HepG2 (cell line): Measurements from ENCODE around the gene ZKSCAN3. TPM values are rescaled to one million over a fixed set of nuclear protein-coding genes. Genes with fewer than 3 reads are reported as not detected.

Source experiments
- CHCHD3 ChIP-seq: sonication (generic); formaldehyde crosslinking; IDR thresholded peaks from 2 replicates; pipeline ENCODE4 v1.8.0; 2022; ENCODE audit warnings: mild to moderate bottlenecking, missing genetic modification reagents, moderate library complexity
- EEA1 ChIP-seq: sonication (generic); formaldehyde crosslinking; IDR thresholded peaks from 2 replicates; pipeline ENCODE4 v1.5.1; 2020; ENCODE audit warnings: mild to moderate bottlenecking, missing genetic modification reagents, borderline replicate concordance
- ELF3 ChIP-seq: IDR thresholded peaks from 2 replicates; pipeline ENCODE4 v1.6.1; 2016; ENCODE audit warnings: missing genetic modification reagents, missing compliant biosample characterization
- HNF4A ChIP-seq: sonication (generic); formaldehyde crosslinking; IDR thresholded peaks from 2 replicates; pipeline ENCODE4 v1.4.0; 2020; ENCODE audit warnings: missing genetic modification reagents
- HNF4G ChIP-seq, 2 experiments: sonication (generic) in 1 of 2; formaldehyde crosslinking in 1 of 2; IDR thresholded peaks; 2 replicates each; pipeline versions ENCODE4 v1.4.0 to v1.6.1; 2011 to 2020; ENCODE audit warnings: borderline replicate concordance in 2 of 2, low read depth in 2 of 2, mild to moderate bottlenecking in 2 of 2, low read length in 1 of 2, missing genetic modification reagents in 1 of 2, moderate library complexity in 1 of 2
- HNRNPK ChIP-seq: fragments of 200-400 bp; formaldehyde crosslinking; IDR thresholded peaks from 2 replicates; pipeline ENCODE4 v1.6.1; 2018; ENCODE audit warnings: low read length, low read depth, moderate library complexity, mild to moderate bottlenecking; ENCODE audit not compliant: poor library complexity, severe bottlenecking
- IRF2 ChIP-seq: IDR thresholded peaks from 2 replicates; pipeline ENCODE4 v1.6.1; 2018; ENCODE audit warnings: missing genetic modification reagents, missing compliant biosample characterization
- KDM6A ChIP-seq: IDR thresholded peaks from 2 replicates; pipeline ENCODE4 v1.6.1; 2016; ENCODE audit warnings: low read depth
- KLF16 ChIP-seq, 2 experiments: sonication (generic) in 1 of 2; formaldehyde crosslinking in 1 of 2; IDR thresholded peaks; 2 replicates each; pipeline versions ENCODE4 v1.6.1 to v1.8.0; 2016 to 2023; ENCODE audit warnings: missing genetic modification reagents in 2 of 2, missing compliant biosample characterization in 1 of 2
- MAFK ChIP-seq, 2 experiments: IDR thresholded peaks in 1 of 2; conservative IDR thresholded peaks in 1 of 2; 2 replicates each; pipeline ENCODE4 v1.6.1; 2011; ENCODE audit warnings: improper control_type of control experiment in 2 of 2, low read length in 2 of 2
- MED13 ChIP-seq: sonication (generic); formaldehyde crosslinking; IDR thresholded peaks from 2 replicates; pipeline ENCODE4 v1.5.0; 2020; ENCODE audit warnings: missing genetic modification reagents
- PCBP1 ChIP-seq: fragments of 200-400 bp; formaldehyde crosslinking; IDR thresholded peaks from 2 replicates; pipeline ENCODE4 v1.6.1; 2017; ENCODE audit warnings: mild to moderate bottlenecking, low read depth, low read length, borderline replicate concordance
- SRF ChIP-seq: IDR thresholded peaks from 2 replicates; pipeline ENCODE4 v1.6.1; 2011; ENCODE audit warnings: mild to moderate bottlenecking, low read depth, low read length, moderate library complexity
- ZNF543 ChIP-seq: sonication (generic); formaldehyde crosslinking; IDR thresholded peaks from 2 replicates; pipeline ENCODE4 v1.4.0; 2020; ENCODE audit warnings: mild to moderate bottlenecking, missing genetic modification reagents
- ZNF709 ChIP-seq: sonication (generic); formaldehyde crosslinking; IDR thresholded peaks from 2 replicates; pipeline ENCODE4 v1.5.0; 2020; ENCODE audit warnings: mild to moderate bottlenecking, missing genetic modification reagents
- ZNF879 ChIP-seq: sonication (generic); formaldehyde crosslinking; IDR thresholded peaks from 2 replicates; pipeline ENCODE4 v1.8.1; 2023; ENCODE audit warnings: missing genetic modification reagents
- polyA plus RNA-seq, 8 experiments: library from polyadenylated mRNA; depleted of rRNA in 3 of 8; stranded (reverse) in 7 of 8; unstranded in 1 of 8; fragments of >200 nt; fragmentation: Illumina TruSeq in 4 of 8; extraction: Trizol in 4 of 8; gene quantifications; 2 replicates each; pipeline versions ENCODE4 v1.2.1 to v1.2.3, GENCODE V29; 2011 to 2016; ENCODE audit warnings: low read depth in 4 of 8, missing spikeins in 1 of 8, mixed read lengths in 1 of 8; ENCODE audit not compliant: insufficient read depth in 1 of 8
- total RNA-seq, 5 experiments: library from RNA; depleted of rRNA; stranded (reverse); fragments of >200 nt; fragmentation: Illumina TruSeq; extraction: Trizol; gene quantifications; 2 replicates each; pipeline ENCODE4 v1.2.3, GENCODE V29; 2016; ENCODE audit warnings: low read depth in 1 of 5
- TF ChIP-seq, protein P1 (sequence below): IDR thresholded peaks from 2 replicates; pipeline ENCODE4 v1.6.1; 2016; ENCODE audit warnings: missing compliant biosample characterization, missing genetic modification reagents, borderline replicate concordance
- TF ChIP-seq, protein P2 (sequence below): sonication (generic); formaldehyde crosslinking; IDR thresholded peaks from 2 replicates; pipeline ENCODE4 v1.5.1; 2020; ENCODE audit warnings: missing genetic modification reagents, mild to moderate bottlenecking, borderline replicate concordance
- TF ChIP-seq, protein P3 (sequence below): sonication (generic); formaldehyde crosslinking; IDR thresholded peaks from 2 replicates; pipeline ENCODE4 v1.4.0; 2020; ENCODE audit warnings: mild to moderate bottlenecking, missing genetic modification reagents
- TF ChIP-seq, protein P4 (sequence below): sonication (generic); formaldehyde crosslinking; IDR thresholded peaks from 2 replicates; pipeline ENCODE4 v1.4.0; 2020; ENCODE audit warnings: missing genetic modification reagents, borderline replicate concordance

ZKSCAN3 gene
- total and polyA plus RNA-seq, 2 of the 13 experiments (the other 11 are each of a cell fraction or from before 2014, with no cell fraction given) = 3.3 to 7.4 TPM

DNA sequence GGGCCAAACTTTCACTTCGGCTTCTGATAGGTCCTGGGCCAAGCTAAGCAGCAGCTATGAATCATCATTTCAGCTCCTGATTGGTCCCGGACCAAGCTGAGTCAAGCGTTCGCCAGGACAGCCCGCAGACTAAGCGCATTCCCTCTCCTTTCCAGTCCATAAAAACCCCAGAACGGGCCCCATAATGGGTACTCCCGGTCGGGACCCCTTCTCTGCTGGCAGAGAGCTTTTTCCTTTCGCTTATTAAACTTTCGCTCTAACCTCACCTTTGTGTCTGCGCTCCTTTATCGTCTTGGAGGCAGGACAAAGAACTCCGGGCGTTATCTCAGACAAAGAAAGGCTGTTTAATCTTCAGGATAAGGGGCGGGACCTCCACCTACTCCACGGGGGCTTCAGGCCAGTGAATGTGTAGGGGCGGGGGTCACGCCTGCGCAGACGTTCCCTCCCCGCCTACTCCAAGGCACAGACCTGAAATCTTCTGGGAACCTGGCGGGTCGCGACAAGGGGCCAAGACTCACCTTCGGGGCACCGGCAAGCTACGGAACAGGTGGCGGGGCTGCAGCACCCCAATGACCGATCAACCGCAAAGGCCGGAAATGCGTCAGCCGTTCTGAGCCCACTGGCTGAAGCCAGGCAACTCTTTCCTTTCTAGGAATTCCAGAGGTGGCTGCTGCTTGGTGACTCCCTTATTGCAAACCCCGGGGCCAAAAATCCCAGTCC lies 14.0 kb upstream of the ZKSCAN3 start, which contains the start of gene ZSCAN31 (continued):
- TF ChIP-seq HNRNPK (no peak), ZNF879 (no peak; the same call in 1 of the 2 replicates), IRF2 (peak; percentile 67; the same call in 1 of the 2 replicates), ZNF543 (CRISPR knock-in tag) (peak; percentile 59; the same call in 1 of the 2 replicates), HNF4G (IDR thresholded peaks at IDR 0.05; ENCODE audit: borderline replicate concordance, low read depth, low read length) (peak; percentile 8; the same call in 1 of the 2 replicates), HNF4G (CRISPR knock-in tag; IDR thresholded peaks at IDR 0.05; ENCODE audit: borderline replicate concordance, low read depth) (0 out of 2 replicates have a peak, but pooled peaks have one; percentile 13), KDM6A (no peak), HNF4A (CRISPR knock-in tag) (no peak), MAFK (conservative IDR thresholded peaks at IDR 0.05 in 1 of 2, IDR thresholded peaks at IDR 0.05 in 1 of 2; ENCODE audit: low read length in 2 of 2) (peak; percentile 22 to 48; a peak in 3 of 4 replicates), SRF (no peak), EEA1 (CRISPR knock-in tag) (no peak; the same call in 1 of the 2 replicates), PCBP1 (0 out of 2 replicates have a peak, but pooled peaks have one; percentile 73), CHCHD3 (CRISPR knock-in tag) (no peak), ZNF709 (CRISPR knock-in tag) (peak; percentile 90; the same call in 1 of the 2 replicates), KLF16 (CRISPR knock-in tag; IDR thresholded peaks at IDR 0.05) (peak in 1 of 2 experiments; percentile 77; a peak in 2 of 4 replicates), MED13 (CRISPR knock-in tag) (peak; percentile 79), ELF3 (peak; percentile 11; the same call in 1 of the 2 replicates)
- TF ChIP-seq, protein P1, sequence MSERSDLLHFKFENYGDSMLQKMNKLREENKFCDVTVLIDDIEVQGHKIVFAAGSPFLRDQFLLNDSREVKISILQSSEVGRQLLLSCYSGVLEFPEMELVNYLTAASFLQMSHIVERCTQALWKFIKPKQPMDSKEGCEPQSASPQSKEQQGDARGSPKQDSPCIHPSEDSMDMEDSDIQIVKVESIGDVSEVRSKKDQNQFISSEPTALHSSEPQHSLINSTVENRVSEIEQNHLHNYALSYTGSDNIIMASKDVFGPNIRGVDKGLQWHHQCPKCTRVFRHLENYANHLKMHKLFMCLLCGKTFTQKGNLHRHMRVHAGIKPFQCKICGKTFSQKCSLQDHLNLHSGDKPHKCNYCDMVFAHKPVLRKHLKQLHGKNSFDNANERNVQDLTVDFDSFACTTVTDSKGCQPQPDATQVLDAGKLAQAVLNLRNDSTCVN (CRISPR knock-in tag) = no peak; the same call in 1 of the 2 replicates
- TF ChIP-seq, protein P2, sequence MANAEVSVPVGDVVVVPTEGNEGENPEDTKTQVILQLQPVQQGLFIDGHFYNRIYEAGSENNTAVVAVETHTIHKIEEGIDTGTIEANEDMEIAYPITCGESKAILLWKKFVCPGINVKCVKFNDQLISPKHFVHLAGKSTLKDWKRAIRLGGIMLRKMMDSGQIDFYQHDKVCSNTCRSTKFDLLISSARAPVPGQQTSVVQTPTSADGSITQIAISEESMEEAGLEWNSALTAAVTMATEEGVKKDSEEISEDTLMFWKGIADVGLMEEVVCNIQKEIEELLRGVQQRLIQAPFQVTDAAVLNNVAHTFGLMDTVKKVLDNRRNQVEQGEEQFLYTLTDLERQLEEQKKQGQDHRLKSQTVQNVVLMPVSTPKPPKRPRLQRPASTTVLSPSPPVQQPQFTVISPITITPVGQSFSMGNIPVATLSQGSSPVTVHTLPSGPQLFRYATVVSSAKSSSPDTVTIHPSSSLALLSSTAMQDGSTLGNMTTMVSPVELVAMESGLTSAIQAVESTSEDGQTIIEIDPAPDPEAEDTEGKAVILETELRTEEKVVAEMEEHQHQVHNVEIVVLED = peak; percentile 55; the same call in 1 of the 2 replicates
- TF ChIP-seq, protein P3, sequence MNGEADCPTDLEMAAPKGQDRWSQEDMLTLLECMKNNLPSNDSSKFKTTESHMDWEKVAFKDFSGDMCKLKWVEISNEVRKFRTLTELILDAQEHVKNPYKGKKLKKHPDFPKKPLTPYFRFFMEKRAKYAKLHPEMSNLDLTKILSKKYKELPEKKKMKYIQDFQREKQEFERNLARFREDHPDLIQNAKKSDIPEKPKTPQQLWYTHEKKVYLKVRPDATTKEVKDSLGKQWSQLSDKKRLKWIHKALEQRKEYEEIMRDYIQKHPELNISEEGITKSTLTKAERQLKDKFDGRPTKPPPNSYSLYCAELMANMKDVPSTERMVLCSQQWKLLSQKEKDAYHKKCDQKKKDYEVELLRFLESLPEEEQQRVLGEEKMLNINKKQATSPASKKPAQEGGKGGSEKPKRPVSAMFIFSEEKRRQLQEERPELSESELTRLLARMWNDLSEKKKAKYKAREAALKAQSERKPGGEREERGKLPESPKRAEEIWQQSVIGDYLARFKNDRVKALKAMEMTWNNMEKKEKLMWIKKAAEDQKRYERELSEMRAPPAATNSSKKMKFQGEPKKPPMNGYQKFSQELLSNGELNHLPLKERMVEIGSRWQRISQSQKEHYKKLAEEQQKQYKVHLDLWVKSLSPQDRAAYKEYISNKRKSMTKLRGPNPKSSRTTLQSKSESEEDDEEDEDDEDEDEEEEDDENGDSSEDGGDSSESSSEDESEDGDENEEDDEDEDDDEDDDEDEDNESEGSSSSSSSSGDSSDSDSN = peak; percentile 59
- TF ChIP-seq, protein P4, sequence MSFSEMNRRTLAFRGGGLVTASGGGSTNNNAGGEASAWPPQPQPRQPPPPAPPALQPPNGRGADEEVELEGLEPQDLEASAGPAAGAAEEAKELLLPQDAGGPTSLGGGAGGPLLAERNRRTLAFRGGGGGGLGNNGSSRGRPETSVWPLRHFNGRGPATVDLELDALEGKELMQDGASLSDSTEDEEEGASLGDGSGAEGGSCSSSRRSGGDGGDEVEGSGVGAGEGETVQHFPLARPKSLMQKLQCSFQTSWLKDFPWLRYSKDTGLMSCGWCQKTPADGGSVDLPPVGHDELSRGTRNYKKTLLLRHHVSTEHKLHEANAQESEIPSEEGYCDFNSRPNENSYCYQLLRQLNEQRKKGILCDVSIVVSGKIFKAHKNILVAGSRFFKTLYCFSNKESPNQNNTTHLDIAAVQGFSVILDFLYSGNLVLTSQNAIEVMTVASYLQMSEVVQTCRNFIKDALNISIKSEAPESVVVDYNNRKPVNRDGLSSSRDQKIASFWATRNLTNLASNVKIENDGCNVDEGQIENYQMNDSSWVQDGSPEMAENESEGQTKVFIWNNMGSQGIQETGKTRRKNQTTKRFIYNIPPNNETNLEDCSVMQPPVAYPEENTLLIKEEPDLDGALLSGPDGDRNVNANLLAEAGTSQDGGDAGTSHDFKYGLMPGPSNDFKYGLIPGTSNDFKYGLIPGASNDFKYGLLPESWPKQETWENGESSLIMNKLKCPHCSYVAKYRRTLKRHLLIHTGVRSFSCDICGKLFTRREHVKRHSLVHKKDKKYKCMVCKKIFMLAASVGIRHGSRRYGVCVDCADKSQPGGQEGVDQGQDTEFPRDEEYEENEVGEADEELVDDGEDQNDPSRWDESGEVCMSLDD = peak; percentile 92; the same call in 1 of the 2 replicates
